A673 (cell line): ENCODE results near the gene PPOX. TPM values are rescaled to one million over a fixed set of nuclear protein-coding genes. Genes with fewer than 3 reads are reported as not detected.

Source experiments
- BruUV-seq: library from RNA; stranded (reverse); fragments of 400-500 nt; replicated peaks from 2 replicates; lab custom pipeline; 2021; lab: Mats Ljungman, UMichigan
- CTCF ChIA-PET: fragments of 300-600 bp; sonication (Branson Sonifier 250); formaldehyde crosslinking; loops from one replicate; lab custom pipeline; 2022; ENCODE audit warnings: antibody characterized with exemption; lab: Charles Lee
- POLR2A ChIA-PET: fragments of 300-600 bp; sonication (Branson Sonifier 250); formaldehyde crosslinking; loops from one replicate; lab custom pipeline; 2022; ENCODE audit warnings: antibody characterized with exemption; ENCODE audit not compliant: low non-redundant PET; lab: Charles Lee
- DNase-seq: peaks from one replicate; pipeline ENCODE4 v3.0.0-alpha.2; 2015; ENCODE audit warnings: low spot score
- H3K27ac ChIP-seq: fragments of 200-600 bp; sonication (generic); 2 replicates; pipeline ENCODE4 v1.5.1; 2016; ENCODE audit warnings: mixed run types, low read depth, mild to moderate bottlenecking, mixed read lengths, antibody characterized with exemption, low read length; ENCODE audit not compliant: poor library complexity, severe bottlenecking
- H3K27me3 ChIP-seq: fragments of 200-600 bp; sonication (generic); replicated peaks from 2 replicates; pipeline ENCODE4 v1.6.1; 2017; ENCODE audit warnings: mixed run types, low read depth, mild to moderate bottlenecking, mixed read lengths, antibody characterized with exemption, low read length; ENCODE audit not compliant: insufficient read depth, poor library complexity
- H3K36me3 ChIP-seq: fragments of 200-600 bp; sonication (generic); 2 replicates; pipeline ENCODE4 v1.6.1; 2016; ENCODE audit warnings: mixed run types, mild to moderate bottlenecking, mixed read lengths, antibody characterized with exemption, low read length; ENCODE audit not compliant: insufficient read depth, poor library complexity, severe bottlenecking
- H3K4me1 ChIP-seq: fragments of 200-600 bp; sonication (generic); 2 replicates; pipeline ENCODE4 v1.6.1; 2017; ENCODE audit warnings: mixed run types, mild to moderate bottlenecking, mixed read lengths, antibody characterized with exemption, low read length; ENCODE audit not compliant: insufficient read depth, poor library complexity, severe bottlenecking
- H3K4me3 ChIP-seq: fragments of 200-600 bp; sonication (generic); 2 replicates; pipeline ENCODE4 v1.5.1; 2016; ENCODE audit warnings: low read depth, mixed run types, mild to moderate bottlenecking, mixed read lengths, low read length; ENCODE audit not compliant: poor library complexity, severe bottlenecking
- H3K9me3 ChIP-seq: fragments of 200-600 bp; sonication (generic); 2 replicates; pipeline ENCODE4 v1.6.1; 2016; ENCODE audit warnings: mixed run types, low read depth, mild to moderate bottlenecking, mixed read lengths, antibody characterized with exemption, low read length; ENCODE audit not compliant: poor library complexity, severe bottlenecking
- EZH2 ChIP-seq: fragments of 200-600 bp; sonication (generic); IDR thresholded peaks from 2 replicates; pipeline ENCODE4 v1.6.1; 2017; ENCODE audit warnings: borderline replicate concordance, low read depth, mild to moderate bottlenecking, mixed read lengths, antibody characterized with exemption, low read length; ENCODE audit not compliant: poor library complexity, severe bottlenecking
- intact Hi-C: fragments of 100-400 bp; cut with micrococcal nuclease; formaldehyde crosslinking; loops from one replicate; pipeline ENCODE4 v1.10.0; 2022; ENCODE audit not compliant: unreplicated experiment
- total RNA-seq: library from RNA; stranded (reverse); gene quantifications from 2 replicates; pipeline ENCODE4 v1.2.3, GENCODE V29; 2021

PPOX gene
- total RNA-seq, 1 experiment from 2014 or later = 25.2 TPM

DNA sequence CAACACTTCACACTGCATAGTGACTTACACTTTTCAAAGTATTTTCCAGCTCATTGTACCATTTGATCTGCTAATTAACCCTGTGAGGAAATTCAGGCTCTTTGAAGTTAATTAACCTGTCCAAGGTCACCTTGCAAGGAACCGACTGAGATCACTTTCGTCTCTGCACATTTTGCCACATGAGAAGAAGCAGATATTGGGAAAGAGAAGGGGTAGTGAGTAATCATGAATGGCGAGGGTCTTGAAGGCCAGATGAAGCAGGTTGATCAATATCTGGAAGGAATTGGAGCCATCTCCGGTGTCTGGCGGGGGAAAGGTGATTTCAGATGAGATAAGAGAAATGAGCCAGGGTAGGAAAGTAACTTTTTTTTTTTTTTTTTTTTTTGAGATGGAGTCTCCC lies 53.8 kb downstream of the PPOX start:
- Histone ChIP-seq H3K4me1 (peaks cover 1% of the 10 kb centered on the region), H3K36me3 (peaks cover 3% of the 10 kb centered on the region), H3K27me3 (no peaks in the 10 kb centered on the region), H3K4me3 (no peak overlapping the region), H3K9me3 (no peaks in the 10 kb centered on the region), H3K27ac (no peak overlapping the region)
- BruUV-seq = no TSS peak
- intact Hi-C loops = no loop called here
- ChIA-PET POLR2A (no interaction called here), CTCF (no interaction called here)
- no peak for TF ChIP-seq EZH2
- no peak for DNase-seq

Other genes starting within 250 kb of the PPOX start
- gene ITLN2, start 211.6 kb upstream of the PPOX start, total RNA-seq = not detected in 2 replicates
- 2.3 and 4.1 TPM in 2 replicates for gene F11R, start 145.3 kb upstream of the PPOX start, total RNA-seq
- 1.2 and 1.3 TPM in 2 replicates for gene TSTD1, start 127.5 kb upstream of the PPOX start, total RNA-seq
- 54.5 and 57.9 TPM in 2 replicates for gene USF1, start 120.4 kb upstream of the PPOX start, total RNA-seq
- not detected in 2 replicates for gene ARHGAP30, start 96.5 kb upstream of the PPOX start, total RNA-seq
- gene NECTIN4, start 76.9 kb upstream of the PPOX start, total RNA-seq = not detected in 2 replicates
- gene KLHDC9, start 68.1 kb upstream of the PPOX start, total RNA-seq = 1.7 and 4.8 TPM in 2 replicates
- 131 and 133 TPM in 2 replicates for gene PFDN2, start 48.4 kb upstream of the PPOX start, total RNA-seq
- 29.3 and 40.3 TPM in 2 replicates for gene NIT1, start 48.3 kb upstream of the PPOX start, total RNA-seq
- 53.0 and 54.6 TPM in 2 replicates for gene DEDD, start 33.8 kb upstream of the PPOX start, total RNA-seq
- gene UFC1, start 12.4 kb upstream of the PPOX start, total RNA-seq = 73.6 and 82.7 TPM in 2 replicates
- gene USP21, start 6.9 kb upstream of the PPOX start, total RNA-seq = 46.2 and 51.8 TPM in 2 replicates
- 47.9 and 55.1 TPM in 2 replicates for gene B4GALT3, start 11.1 kb downstream of the PPOX start, total RNA-seq
- gene ADAMTS4, start 32.6 kb downstream of the PPOX start, total RNA-seq = 28.6 and 31.6 TPM in 2 replicates
- 123 and 133 TPM in 2 replicates for gene NDUFS2, start 35.9 kb downstream of the PPOX start, total RNA-seq
- 1.2 and 1.5 TPM in 2 replicates for gene FCER1G, start 48.9 kb downstream of the PPOX start, total RNA-seq
- gene APOA2, start 57.2 kb downstream of the PPOX start, total RNA-seq = not detected in 2 replicates
- gene TOMM40L, start 59.6 kb downstream of the PPOX start, total RNA-seq = 14.0 TPM in 2 replicates
- not detected in 2 replicates for gene NR1I3, start 71.8 kb downstream of the PPOX start, total RNA-seq
- not detected in 2 replicates for gene PCP4L1, start 92.3 kb downstream of the PPOX start, total RNA-seq
- 2.6 and 2.8 TPM in 2 replicates for gene MPZ, start 143.5 kb downstream of the PPOX start, total RNA-seq
- 228 and 249 TPM in 2 replicates for gene SDHC, start 148.0 kb downstream of the PPOX start, total RNA-seq
- gene CFAP126, start 201.4 kb downstream of the PPOX start, total RNA-seq = not detected in 2 replicates